ENCODE results near the gene LIPH. TPM values are rescaled to one million over a fixed set of nuclear protein-coding genes. Genes with fewer than 3 reads are reported as not detected.
A peak's percentile ranks its signal among the peaks of the same experiment; 100 is the strongest.

LIPH gene
- total RNA-seq, 1 donor from 2014 or later: 1.8 TPM

GRCh38 chr3:185502987-185503386, 49.4 kb downstream of the LIPH start:
- H3K4me3 ChIP-seq (ENCODE audit: low read depth, low read length): no peak overlapping the region
- no peak for TF ChIP-seq CTCF (conservative IDR thresholded peaks at IDR 0.05; ENCODE audit: low read depth, low read length)

GRCh38 chr3:185498503-185499396, 53.6 kb downstream of the LIPH start, which contains the start of gene TMEM41A:
TMEM41A (minus strand) TSS chr3:185499035; CDS start chr3:185498961, 74 bp downstream.
- TF ChIP-seq CTCF (conservative IDR thresholded peaks at IDR 0.05; ENCODE audit: low read depth, low read length): no peak
- H3K4me3 ChIP-seq (ENCODE audit: low read depth, low read length): peak within 1 kb of the TSS; percentile 70
- DNase-seq (ENCODE audit: low read depth): no peak

More at GRCh38 chr3:185502987-185503386, 49.4 kb downstream of the LIPH start:
- DNase-seq (ENCODE audit: low read depth): no peak

- DNase-seq (ENCODE audit: low read depth): no peak
- no peak for TF ChIP-seq CTCF (conservative IDR thresholded peaks at IDR 0.05; ENCODE audit: low read depth, low read length)
- no peak overlapping the region for H3K4me3 ChIP-seq (ENCODE audit: low read depth, low read length)
Observed at GRCh38 chr3:185490241-185490640, 62.1 kb downstream of the LIPH start.

- DNase-seq (ENCODE audit: low read depth): no peak
- TF ChIP-seq CTCF (conservative IDR thresholded peaks at IDR 0.05; ENCODE audit: low read depth, low read length): no peak
- no peak overlapping the region for H3K4me3 ChIP-seq (ENCODE audit: low read depth, low read length)
Observed at GRCh38 chr3:185489462-185489861, 62.9 kb downstream of the LIPH start.

GRCh38 chr3:185488465-185488864, 63.9 kb downstream of the LIPH start:
- H3K4me3 ChIP-seq (ENCODE audit: low read depth, low read length): no peak overlapping the region
- DNase-seq (ENCODE audit: low read depth): no peak
- TF ChIP-seq CTCF (conservative IDR thresholded peaks at IDR 0.05; ENCODE audit: low read depth, low read length): no peak

GRCh38 chr3:185486394-185486793, 66.0 kb downstream of the LIPH start:
- no peak overlapping the region for H3K4me3 ChIP-seq (ENCODE audit: low read depth, low read length)
- DNase-seq (ENCODE audit: low read depth): no peak
- no peak for TF ChIP-seq CTCF (conservative IDR thresholded peaks at IDR 0.05; ENCODE audit: low read depth, low read length)
